Astrocyte of the spinal cord (primary cell): Measurements from ENCODE around the gene LHFPL2.
A peak's percentile ranks its signal among the peaks of the same experiment; 100 is the strongest.

Source experiments
- DNase-seq: peaks from one replicate; pipeline ENCODE4 v3.0.0; 2011; ENCODE audit warnings: low read depth, low spot score
- H3K4me3 ChIP-seq: 2 replicates; pipeline ENCODE4 v1.5.1; 2011; ENCODE audit warnings: low read depth, mild to moderate bottlenecking, low read length, moderate library complexity
- in situ Hi-C: cut with HindIII; loops from 2 replicates; pipeline ENCODE4 v1.10.0; 2017; ENCODE audit warnings: low sequenced_read_pairs
- TF ChIP-seq, protein P1 (sequence below): IDR thresholded peaks from 2 replicates; pipeline ENCODE4 v1.5.1; 2012; ENCODE audit warnings: low read depth, mild to moderate bottlenecking, low read length, inconsistent platforms

Gene LHFPL2

DNA sequence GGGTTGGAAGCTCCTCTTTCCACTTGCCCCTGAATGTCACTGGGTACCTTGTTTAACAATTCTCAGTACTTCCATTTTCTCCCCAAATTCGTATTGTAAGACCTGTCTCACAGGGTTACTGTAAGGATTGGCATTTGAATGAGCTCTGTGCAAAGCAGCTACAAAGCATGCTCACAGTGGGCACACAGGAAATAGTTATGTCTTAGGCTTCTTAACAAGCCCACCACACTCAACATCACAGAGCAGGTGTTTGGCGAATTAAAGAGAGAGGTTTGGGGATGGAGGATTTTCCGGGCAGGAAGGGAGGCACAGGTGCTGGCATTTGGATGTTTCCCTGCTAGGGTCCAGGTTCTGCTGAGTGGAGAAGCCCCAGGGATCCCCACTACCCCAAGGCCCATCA lies 17.0 kb upstream of the LHFPL2 start:
- DNase-seq = no peak
- no peak overlapping the region for H3K4me3 ChIP-seq
- in situ Hi-C loops = no loop called here
- TF ChIP-seq, protein P1, sequence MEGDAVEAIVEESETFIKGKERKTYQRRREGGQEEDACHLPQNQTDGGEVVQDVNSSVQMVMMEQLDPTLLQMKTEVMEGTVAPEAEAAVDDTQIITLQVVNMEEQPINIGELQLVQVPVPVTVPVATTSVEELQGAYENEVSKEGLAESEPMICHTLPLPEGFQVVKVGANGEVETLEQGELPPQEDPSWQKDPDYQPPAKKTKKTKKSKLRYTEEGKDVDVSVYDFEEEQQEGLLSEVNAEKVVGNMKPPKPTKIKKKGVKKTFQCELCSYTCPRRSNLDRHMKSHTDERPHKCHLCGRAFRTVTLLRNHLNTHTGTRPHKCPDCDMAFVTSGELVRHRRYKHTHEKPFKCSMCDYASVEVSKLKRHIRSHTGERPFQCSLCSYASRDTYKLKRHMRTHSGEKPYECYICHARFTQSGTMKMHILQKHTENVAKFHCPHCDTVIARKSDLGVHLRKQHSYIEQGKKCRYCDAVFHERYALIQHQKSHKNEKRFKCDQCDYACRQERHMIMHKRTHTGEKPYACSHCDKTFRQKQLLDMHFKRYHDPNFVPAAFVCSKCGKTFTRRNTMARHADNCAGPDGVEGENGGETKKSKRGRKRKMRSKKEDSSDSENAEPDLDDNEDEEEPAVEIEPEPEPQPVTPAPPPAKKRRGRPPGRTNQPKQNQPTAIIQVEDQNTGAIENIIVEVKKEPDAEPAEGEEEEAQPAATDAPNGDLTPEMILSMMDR = no peak

DNA sequence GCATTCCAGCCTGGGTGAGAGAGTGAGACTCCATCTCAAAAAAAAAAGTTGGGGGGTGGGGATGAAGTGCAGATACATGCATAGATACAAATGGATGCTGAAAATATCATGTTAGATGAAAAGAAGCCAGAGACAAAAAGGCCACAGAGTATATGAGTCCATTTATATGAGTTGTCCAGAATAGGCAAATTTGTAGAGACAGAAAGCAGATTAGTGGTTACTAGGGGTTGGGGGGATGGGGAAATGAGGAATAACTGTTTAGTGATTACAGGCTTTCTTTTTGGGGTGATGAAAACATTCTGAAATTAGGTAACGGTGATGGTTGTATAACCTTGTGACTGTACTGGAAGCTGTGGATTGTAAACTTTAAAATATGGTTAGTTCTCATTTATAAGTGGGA lies 13.8 kb upstream of the LHFPL2 start:
- in situ Hi-C loops = no loop called here
- no peak for DNase-seq
- TF ChIP-seq, protein P1 = no peak
- H3K4me3 ChIP-seq = no peak overlapping the region

DNA sequence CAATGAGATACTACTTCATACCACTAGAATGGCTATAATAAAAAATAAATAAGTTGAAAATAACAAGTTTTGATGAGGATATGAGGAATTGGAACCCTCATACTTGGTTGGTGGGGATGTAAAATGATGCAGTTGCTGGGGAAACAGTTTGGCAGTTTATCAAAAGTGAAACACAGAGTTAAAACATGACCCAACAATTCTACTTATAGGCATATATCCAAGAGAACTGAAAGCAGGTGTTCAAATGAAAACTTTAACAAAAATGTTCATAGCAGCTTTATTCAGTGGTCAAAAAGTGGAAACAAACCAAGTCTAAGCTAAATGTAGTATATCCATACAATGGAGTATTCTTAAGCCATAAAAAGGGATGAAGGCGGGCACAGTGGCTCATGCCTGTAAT lies 13.1 kb upstream of the LHFPL2 start:
- no peak for DNase-seq
- H3K4me3 ChIP-seq = no peak overlapping the region
- TF ChIP-seq, protein P1 = no peak
- in situ Hi-C loops = no loop called here

DNA sequence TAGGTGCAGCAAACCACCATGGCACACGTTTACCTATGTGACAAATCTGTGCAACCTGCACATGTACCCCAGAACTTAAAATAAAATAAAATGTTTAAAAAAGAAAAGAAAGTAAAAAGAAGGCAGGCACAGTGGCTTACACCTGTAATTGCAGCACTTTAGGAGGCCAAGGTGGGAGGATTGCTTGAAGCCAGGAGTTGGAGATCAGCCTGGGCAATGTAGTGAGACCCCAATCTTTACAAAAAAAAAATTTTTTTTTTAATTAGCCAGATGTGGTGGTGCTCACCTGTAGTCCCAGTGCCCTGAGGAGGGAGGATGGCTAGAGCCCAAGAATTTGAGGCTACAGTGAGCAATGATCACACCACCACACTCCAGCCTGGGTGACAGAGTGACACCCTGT lies 12.5 kb upstream of the LHFPL2 start:
- TF ChIP-seq, protein P1 = no peak
- no peak overlapping the region for H3K4me3 ChIP-seq
- no peak for DNase-seq
- in situ Hi-C loops = no loop called here

DNA sequence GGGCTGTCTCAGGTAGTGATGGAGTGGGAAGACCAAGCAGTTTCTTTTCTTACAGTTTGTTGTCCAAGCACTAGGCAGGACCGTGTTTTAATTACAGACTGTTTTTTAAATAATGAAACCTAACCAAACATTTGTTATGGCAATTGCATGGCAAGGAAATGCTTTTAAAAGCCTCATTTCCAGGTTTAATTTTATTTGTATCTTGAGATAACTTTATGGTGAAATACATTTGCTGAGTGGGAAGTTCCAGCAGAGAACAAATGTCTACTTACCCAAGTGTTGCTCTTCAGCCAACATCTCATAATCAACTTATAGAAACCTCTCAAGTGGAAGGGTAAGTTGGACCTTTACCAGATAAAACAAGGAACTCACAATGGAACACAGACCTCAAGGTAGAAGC lies 11.8 kb upstream of the LHFPL2 start:
- TF ChIP-seq, protein P1 = no peak

DNA sequence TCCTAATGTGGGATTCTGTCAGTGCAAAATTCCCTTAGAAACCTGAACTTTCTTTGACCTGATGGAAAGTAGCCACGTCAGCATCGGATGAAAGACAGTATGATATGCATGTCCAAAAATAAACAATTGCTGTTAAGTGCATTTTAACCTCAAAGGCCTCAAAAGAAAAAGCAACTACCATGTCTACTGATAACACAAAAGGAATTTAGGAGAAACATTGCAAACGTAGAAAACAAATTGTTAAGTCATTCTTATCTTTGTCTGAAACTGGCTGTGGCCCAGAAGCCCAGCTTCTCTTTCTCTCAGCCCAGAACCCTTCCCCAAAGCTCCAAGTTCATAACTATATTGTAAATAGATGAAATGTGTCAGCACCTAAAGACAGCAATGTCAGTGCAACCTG lies 11.1 kb upstream of the LHFPL2 start:
- in situ Hi-C loops = no loop called here
- TF ChIP-seq, protein P1 = no peak
- peak; percentile 62 for DNase-seq
- H3K4me3 ChIP-seq = no peak overlapping the region

More for the DNA sequence above, 11.8 kb upstream of the LHFPL2 start:
- peak; percentile 12 for DNase-seq
- in situ Hi-C loops = no loop called here
- H3K4me3 ChIP-seq = no peak overlapping the region

DNA sequence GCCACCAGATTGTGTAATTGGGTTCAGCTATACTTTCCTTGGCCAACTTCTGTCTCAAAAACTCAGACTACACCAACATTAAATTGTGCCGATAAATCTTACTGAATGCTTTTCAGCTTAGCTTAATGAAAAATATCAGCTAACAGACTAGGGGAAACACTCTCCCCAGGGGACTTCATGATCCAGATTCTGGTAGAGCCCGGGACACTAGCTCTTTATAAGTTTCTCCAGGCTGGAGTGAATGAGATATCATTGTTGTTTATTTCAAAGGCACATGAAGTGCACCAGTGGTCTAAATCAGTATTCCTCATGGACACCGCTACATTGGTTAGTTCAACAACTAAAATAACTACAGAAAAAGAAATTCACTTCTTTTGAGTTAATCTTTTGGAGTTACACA lies 10.5 kb upstream of the LHFPL2 start:
- in situ Hi-C loops = no loop called here
- TF ChIP-seq, protein P1 = no peak
- H3K4me3 ChIP-seq = no peak overlapping the region
- peak; percentile 14 for DNase-seq
